HG03159 (cell line): ENCODE measurements around the gene DNAJC3.
"Not testable (repeated sequence)": the region's sequence is repeated elsewhere in the genome, so short reads cannot be mapped to it uniquely, and the experiment has no call there.

Source experiments
- ATAC-seq: cut with Tn5 transposase; IDR thresholded peaks from one replicate; pipeline ENCODE4 v1.9.1; 2021; ENCODE audit warnings: mild to moderate bottlenecking, moderate library complexity; ENCODE audit not compliant: unreplicated experiment

The DNAJC3 gene

DNA sequence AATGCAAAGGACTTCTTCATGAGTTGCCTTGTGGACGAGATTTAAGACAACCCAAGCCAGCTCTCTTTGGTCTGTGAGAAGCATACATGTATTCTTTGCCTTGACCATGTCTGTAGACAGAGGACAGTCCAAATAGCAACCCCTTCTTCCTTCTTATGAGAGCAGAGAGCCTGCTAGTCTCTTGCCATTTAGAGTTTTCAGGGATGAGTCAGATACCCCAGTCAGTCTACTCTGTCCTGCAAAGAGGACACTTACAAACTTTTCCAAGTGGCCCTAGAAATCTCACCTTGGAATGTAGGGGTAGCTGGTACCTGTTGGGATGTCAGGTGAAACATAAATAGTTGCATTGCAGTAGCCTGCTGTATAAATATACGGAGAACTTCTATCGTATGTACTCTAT is 36.7 kb downstream of the DNAJC3 start:
- no peak for ATAC-seq

DNA sequence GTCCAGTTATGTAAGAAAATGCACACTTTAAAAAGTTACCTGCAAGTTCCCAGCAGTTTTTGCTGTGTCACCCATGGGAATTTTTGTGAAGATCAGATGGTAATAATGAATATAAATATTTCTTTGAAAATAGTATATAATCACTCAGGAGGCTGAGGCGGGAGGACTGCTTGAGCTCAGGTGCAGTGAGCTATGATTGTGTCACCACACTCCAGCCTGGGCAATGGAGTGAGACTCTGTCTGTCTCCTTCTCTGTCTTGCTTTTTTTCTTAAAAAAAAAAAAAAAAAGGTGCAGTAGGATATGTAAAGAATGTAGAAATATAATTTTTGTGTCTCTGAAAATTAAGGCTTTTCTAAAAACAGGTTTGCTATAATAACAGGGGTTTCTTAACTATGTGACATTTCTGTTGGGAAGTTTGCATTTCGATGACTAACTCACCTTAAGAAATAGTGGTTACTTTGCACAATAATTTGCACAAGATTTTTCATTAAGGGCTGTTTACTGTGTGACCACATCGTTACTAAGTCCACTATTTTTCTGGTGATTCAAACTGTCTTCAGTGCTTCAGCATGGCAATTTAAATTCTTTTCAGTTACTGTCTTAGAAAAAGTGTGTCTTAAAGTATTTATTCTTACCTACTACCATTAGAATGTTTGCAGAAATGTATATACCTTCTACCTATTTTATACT is 37.3 kb downstream of the DNAJC3 start:
- ATAC-seq, result no peak

DNA sequence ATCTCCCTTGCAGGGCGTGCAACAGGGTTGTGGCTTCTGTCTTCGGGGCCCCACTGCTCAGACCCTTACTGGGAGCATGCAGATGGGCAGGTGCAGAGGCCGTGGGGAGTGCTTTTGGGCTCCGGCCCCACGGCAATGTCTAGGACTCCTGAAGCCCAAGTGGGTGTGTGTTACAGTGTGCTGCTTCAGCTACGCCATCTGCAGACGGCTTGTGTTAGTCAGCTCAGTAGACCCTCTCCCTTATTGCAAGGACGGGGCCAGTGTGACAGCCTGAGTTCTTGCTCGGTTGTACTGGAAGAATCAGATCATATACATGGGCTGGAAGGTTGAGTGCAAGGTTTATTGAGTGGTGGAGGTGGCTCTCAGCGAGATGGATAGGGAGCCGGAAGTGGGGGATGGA is 39.3 kb downstream of the DNAJC3 start:
- no peak for ATAC-seq

DNA sequence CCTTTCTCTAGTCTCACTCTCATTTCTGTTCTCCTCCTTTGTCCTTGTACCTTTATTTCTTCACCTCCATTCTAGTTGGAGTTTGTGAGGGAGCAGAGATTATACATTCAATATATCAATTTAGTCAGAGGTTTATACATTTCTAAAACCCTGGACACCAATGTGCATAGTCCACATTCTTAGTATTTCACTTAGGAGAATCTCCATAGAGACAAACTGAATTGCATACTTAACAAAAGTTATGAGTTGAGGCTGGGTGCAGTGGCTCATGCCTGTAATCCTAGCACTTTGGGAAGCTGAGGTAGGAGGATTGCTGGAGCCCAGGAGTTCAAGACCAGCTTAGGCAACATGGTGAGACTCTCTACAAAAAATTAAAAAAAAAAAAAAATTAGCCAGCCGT is 45.3 kb downstream of the DNAJC3 start:
- ATAC-seq, result no peak

DNA sequence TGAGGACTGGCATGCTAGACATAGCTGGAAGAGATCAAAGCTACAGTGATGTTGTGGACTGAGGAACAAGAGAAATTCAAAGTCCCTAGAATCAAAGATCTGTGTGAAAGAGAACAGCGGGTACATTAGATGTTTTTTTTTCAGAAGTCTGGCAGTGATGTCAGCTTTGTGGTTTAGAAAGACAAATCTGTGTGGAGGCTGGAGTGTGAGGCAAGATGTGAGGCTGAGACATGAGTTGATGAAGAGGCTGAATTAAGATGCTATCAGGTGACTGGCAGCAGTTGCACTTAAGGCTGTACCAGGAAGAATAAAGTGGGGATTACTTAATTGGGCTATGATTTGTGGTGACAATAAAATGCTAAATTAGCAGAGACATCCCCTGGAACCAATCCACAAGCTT is 46.5 kb downstream of the DNAJC3 start:
- ATAC-seq, result no peak

DNA sequence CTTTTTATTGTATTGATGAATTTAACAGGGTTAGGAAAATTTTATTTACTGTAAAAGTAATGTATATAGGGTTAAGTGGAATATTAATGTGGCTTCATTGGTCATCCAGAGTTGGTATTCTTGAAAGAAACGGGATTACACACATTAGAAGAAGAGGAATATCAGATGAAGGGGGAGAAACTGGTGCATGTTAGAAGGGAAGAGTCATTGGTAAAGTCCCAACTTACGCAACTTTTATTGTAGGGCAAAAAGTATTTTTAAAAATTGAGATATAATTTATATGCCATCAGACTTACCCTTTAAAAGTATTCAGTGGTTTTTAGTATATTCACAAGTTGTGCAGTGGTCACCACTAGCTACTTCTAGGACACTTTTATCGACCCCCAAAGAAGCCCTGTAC is 47.3 kb downstream of the DNAJC3 start:
- ATAC-seq, result no peak

DNA sequence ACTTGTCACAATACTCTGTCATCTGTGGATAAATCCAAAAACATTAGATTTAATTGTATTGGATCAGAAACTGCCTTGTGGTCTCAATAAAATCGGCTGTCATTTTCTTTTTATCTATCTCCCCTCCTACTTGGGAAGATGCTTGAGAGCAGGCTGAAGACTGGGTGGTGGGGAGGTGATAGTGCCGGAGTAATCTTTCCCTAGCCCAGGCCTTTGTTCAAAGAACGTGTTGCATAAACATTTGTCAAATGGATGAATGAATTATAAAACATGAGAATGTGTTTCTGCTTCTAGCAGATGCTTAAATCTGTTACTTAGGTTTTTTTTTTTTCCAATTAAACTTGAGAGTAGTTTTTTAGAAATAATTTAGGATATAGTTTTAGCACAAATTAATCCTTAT is 49.9 kb downstream of the DNAJC3 start:
- no peak for ATAC-seq

DNA sequence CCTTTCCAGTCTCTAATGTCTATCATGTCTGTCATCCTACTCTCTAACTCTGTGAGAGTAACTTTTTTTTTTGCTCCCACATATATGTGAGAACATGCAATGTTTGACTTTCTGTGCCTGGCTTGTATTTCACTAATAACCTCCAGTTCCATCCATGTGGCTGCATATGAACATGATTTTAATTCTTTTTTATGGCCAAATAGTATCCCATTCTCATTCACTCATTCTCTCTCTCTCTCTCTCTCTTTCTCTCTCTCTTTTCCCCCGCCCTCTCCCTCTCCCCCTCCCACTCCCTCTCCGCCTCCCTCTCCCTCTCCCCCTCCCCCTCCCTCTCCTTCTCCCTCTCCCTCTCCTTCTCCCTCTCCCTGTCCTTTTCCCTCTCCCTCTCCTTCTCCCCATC is 52.0 kb downstream of the DNAJC3 start:
- ATAC-seq, result no peak

DNA sequence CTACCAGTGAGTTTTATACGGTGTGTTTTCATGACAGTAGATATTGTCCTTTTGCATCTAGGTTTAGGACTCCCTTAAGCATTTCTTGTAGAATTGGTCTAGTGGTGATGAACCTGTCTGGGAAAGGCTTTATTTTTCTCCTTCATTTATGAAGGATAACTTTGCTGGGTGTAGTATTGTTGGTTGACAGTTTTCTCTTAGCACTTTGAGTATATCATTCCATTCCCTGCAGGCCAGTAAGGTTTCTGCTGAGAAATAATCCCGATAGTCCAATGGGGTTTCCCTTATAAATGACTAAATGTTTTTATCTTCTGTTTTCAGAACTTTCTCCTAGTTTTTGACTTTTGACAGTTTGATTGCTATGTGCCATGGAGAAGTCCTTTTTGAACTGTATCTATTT is 57.2 kb downstream of the DNAJC3 start:
- ATAC-seq, result no peak

DNA sequence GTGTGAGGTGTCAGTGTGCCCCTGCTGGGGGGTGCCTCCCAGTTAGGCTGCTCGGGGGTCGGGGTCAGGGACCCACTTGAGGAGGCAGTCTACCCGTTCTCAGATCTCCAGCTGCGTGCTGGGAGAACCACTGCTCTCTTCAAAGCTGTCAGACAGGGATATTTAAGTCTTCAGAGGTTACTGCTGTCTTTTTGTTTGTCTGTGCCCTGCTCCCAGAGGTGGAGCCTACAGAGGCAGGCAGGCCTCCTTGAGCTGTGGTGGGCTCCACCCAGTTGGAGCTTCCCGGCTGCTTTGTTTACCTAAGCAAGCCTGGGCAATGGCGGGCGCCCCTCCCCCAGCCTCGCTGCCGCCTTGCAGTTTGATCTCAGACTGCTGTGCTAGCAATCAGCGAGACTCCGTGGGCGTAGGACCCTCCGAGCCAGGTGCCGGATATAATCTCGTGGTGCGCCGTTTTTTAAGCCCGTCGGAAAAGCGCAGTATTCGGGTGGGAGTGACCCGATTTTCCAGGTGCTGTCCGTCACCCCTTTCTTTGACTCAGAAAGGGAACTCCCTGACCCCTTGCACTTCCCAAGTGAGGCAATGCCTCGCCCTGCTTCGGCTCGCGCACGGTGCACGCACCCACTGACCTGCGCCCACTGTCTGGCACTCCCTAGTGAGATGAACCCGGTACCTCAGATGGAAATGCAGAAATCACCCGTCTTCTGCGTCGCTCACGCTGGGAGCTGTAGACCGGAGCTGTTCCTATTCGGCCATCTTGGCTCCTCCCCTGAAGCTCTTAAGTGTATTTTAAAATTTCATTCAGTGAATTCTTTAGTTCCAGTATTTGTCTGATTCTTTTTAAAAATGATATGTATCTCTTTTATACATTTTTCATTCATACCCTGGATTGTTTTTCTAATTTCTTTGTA is 63.4 kb downstream of the DNAJC3 start:
- not testable (repeated sequence) for ATAC-seq

DNA sequence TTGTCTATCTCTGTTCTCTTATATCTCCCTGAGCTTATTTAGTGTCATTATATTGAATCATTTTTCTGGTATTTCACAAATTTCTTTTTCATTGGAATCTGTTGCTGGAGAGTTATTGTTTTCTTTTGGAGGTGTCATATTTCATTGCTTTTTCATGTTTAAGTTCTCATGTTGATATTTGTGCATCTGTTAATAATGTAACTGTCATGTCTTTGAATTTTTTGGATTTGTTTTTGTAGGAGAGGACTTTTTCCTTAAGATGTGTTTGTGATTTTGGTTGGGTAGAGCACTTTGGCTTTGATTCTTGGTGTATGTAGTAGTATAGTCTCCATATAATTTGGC is 64.0 kb downstream of the DNAJC3 start:
- no peak for ATAC-seq

DNA sequence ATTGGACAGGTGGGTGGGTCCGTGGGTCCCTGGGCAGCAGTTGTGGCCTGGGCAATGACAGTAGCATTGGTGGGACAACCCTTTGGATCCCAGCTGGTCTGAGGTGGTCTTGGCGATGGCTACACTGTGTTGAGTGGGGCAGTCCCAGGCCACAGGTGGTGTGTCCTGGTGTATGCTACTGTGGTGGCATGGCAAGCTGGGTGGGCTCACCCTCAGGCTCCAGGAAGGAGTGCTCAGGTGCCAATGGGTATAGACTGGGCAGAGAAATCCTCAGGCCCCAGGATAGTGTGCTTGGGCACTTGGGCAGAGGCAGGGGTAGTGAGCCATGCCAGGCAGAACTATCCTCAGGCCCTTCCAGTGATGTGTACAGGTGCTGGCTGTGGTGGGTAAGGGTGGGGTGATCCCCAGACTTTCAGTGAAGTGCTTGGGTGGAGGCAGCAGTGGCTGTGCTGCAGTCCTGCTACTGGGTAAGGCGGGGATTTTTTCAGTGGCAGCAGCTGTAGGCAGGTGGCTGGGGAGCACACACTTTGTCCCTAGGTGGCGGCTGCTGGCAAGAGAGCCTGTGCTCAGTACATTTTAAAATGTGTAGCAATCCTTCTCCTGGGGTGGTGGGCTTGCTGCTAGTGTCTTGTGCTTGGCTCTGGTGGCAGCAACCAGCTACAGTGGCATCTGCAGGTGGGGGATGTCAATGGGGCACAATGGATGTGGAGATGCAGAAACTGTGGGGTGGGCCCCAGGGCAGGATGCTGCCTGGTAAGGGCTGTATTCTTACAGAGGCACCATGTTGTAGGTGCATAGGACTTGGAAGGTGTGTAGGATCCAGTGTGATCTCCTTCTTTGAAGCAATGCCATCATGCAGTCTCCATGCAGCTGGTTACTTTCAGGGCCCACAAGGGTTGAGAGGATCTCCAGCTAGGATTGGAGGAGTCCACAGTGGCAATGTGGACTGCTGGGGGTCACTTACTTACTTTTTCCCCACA is 64.9 kb downstream of the DNAJC3 start:
- no peak for ATAC-seq

DNA sequence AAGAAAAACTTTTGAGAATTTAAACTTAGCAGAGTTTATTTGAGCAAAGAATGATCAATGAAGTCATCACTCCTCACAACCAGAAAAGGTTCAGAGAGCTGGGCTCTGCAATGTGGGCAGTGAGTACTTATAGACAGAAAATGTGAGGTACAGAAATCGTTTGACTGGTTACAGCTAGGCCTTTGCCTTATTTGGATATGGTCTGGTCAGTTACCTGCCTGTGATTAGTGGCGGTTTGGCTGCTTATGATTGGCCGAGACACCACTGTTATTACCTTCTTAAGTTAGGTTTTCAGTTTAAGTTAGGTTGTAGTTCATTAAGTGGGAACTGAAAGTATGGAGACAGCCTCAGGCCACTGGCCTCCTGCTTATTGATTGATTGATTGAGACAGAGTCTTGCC is 66.3 kb downstream of the DNAJC3 start:
- ATAC-seq, result no peak

DNA sequence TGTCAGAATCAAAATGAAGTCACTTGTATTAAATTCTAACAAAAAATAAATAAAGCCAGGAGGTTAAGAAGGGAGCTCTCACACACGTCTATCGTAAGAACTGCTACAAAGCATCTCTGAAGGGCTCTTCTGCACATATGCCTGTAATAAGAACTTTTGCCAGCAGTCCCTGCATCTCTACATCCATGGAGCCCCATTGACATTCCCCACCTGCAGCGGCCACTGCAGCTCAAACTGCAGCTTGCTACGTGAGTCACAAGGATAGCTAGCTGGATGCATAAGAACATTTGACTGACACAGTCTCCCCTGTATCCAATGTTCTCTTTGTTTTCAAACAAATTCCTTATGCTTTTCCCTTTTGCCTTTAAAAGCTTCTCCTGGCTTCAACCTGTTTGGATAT is 68.3 kb downstream of the DNAJC3 start:
- ATAC-seq, result no peak

DNA sequence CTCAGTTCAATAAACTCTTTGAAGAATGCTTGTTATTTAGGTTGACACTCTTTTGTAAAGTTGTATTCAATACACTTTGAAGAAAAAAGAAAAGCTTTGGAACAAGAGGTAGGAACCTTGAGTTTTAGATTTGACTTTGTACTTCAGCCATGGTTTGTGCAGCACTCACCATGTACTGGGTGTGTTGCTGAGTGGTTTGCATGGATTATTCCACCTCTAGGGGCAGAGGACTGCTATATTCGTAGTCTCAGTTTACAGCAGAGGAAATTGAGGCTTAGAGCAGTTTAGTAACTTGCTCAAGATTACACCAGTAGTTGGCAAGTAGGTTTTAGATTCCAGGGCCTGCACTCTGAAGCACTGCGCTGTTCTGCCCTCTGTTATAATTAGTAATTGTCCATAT is 68.8 kb downstream of the DNAJC3 start:
- no peak for ATAC-seq

DNA sequence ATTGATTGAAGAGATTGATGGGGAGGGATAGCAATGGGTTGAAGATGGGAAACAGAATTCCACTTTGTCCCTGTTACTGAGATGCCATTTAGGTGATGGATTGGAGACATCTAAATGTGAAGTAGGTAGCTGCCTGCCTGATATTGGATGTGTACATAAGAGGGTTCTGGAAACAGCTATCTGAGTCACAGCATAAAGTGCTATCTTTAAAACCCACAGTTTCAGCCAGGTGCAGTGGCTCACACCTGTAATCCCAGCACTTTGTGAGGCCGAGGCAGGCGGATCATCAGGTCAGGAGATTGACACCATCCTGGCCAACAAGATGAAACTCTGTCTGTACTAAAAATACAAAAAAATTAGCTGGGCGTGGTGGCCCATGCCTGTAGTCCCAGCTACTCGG is 72.6 kb downstream of the DNAJC3 start:
- no peak for ATAC-seq

DNA sequence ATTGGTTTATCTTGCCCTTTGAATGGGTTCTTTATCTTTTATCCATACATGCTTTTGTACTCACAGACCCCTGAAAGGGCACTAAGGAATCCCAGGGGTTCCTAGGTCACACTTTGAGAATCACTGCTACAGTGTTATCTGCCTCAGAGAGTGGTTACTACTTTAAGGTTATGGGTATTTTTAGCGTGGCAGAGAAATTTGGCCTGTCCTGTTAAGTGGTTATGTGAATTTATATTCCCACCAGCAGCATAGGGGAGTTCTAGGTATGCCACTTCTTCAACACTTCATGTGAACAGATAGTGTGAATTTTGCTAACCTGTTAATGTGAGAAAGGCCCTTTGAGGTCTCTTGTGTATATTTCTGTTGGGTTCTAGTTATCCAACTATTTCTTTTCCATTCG is 75.7 kb downstream of the DNAJC3 start:
- no peak for ATAC-seq

DNA sequence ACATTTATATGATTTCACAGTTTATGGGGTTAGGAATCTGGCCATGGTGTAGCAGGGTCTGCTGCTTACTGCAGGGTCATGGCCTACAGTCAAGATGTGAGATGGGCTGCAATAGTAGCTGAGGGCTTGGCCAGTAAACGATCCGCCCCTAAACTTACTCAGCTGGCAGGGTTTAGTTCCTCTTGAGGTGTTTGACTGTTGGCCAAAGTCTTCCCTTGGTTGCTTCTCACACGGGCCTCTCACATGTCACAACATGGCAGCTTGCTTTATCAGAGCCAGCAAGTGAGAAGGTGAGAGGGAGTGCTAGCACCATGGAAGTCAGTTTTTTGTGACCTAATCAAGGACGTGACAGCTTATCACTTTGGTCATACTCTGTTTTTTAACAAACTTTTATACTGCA is 77.1 kb downstream of the DNAJC3 start:
- no peak for ATAC-seq

DNA sequence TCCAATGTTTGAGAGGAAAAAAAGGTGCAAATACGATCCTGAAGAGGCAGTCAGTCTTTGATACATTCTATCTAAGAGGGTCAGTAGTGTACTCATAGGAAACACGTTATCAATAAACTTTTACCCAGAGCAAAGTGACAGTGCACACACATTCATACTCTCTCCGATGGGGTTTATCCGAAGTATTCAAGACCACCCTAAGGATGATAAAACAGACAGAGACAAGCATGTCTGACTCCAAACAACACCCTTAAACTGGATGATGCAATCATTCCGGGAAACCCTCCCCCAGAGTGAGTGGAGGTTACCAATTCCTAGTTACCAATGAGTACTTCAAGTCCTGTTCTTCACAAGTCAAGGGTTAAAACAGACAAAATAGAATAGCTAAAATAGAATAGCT is 79.1 kb downstream of the DNAJC3 start:
- no peak for ATAC-seq

DNA sequence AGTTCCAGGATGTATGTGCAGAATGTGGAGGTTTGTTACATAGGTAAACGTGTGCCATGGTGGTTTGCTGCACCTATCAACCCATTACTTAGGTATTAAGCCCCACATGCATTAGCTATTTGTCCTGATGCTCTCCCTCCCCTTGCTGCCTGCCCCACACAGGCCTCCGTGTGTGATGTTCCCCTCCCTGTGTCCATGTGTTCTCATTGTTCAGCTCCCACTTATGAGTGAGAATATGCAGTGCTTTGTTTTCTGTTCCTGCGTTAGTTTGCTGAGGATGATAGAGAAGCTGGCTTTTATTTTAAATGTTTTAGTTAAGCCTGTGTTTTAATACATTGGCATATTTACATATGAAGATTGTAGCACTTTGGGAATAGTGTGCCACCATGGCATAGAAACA is 85.7 kb downstream of the DNAJC3 start:
- ATAC-seq, result not testable (repeated sequence)

DNA sequence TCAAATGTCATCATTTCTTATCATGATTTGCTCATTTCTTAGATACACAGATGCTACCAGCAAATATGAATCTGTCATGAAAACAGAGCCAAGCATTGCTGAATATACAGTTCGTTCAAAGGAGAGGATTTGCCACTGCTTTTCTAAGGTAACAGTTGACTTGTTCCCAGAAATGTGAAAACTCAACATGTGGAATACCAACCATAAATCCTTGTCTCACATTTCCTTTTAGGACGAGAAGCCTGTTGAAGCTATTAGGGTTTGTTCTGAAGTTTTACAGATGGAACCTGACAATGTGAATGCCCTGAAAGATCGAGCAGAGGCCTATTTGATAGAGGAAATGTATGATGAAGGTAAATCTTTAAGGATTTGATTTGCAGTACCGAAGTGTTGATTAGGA is 86.7 kb downstream of the DNAJC3 start:
- no peak for ATAC-seq
